Erythroblast (primary cell): ENCODE data around the gene INF2.

ENCODE experiments used
- GATA1 ChIP-seq: IDR thresholded peaks from 2 replicates; pipeline ENCODE4 v1.6.1; 2011; ENCODE audit warnings: low read depth, mild to moderate bottlenecking, control low read depth, low read length, moderate library complexity
- POLR2A ChIP-seq: IDR thresholded peaks from 2 replicates; pipeline ENCODE4 v1.6.1; 2011; ENCODE audit warnings: mild to moderate bottlenecking, low read length

GRCh38 chr14:104676130-104676693 lies 13.2 kb upstream of the INF2 start:
- TF ChIP-seq POLR2A: no peak
- no peak for TF ChIP-seq GATA1
